ENCODE data around the gene PCDHGA3.
"Not testable (repeated sequence)": the region's sequence is repeated elsewhere in the genome, so short reads cannot be mapped to it uniquely, and the experiment has no call there.

PCDHGA3 gene

DNA sequence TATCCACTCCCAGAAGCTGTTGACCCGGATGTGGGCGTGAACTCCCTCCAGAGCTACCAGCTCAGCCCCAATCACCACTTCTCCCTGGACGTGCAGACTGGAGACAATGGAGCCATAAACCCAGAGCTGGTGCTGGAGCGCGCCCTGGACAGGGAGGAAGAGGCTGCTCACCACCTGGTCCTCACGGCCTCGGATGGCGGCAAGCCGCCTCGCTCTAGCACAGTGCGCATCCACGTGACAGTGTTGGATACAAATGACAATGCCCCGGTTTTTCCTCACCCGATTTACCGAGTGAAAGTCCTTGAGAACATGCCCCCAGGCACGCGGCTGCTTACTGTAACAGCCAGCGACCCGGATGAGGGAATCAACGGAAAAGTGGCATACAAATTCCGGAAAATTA is 49.6 kb downstream of the PCDHGA3 start:
- Mint-ChIP-seq H3K4me1 (no peaks in the 10 kb centered on the region), H3K36me3 (ENCODE audit: insufficient read depth) (peaks cover 2% of the 10 kb centered on the region), H3K4me3 (no peak overlapping the region), H3K27me3 (peaks cover 67% of the 10 kb centered on the region), H3K27ac (ENCODE audit: low read depth) (no peak overlapping the region), H3K9me3 (peaks cover 15% of the 10 kb centered on the region)
- no peak for DNase-seq (ENCODE audit: low spot score in 2 of 2)
- no peak for ATAC-seq (replicated peaks; ENCODE audit: extremely low read depth, poor library complexity, severe bottlenecking)

GRCh38 chr5:141394401-141395187 is 51.0 kb downstream of the PCDHGA3 start:
- Mint-ChIP-seq H3K9me3 (peaks cover 11% of the 10 kb centered on the region), H3K27me3 (peaks cover 57% of the 10 kb centered on the region)
- H3K36me3 Mint-ChIP-seq (ENCODE audit: insufficient read depth); H3K4me3 Mint-ChIP-seq; ATAC-seq (replicated peaks; ENCODE audit: extremely low read depth, poor library complexity, severe bottlenecking); H3K4me1 Mint-ChIP-seq; DNase-seq (ENCODE audit: low spot score in 2 of 2); H3K27ac Mint-ChIP-seq (ENCODE audit: low read depth): not testable (repeated sequence)
